ENCODE measurements around the gene PARP1.

DNA sequence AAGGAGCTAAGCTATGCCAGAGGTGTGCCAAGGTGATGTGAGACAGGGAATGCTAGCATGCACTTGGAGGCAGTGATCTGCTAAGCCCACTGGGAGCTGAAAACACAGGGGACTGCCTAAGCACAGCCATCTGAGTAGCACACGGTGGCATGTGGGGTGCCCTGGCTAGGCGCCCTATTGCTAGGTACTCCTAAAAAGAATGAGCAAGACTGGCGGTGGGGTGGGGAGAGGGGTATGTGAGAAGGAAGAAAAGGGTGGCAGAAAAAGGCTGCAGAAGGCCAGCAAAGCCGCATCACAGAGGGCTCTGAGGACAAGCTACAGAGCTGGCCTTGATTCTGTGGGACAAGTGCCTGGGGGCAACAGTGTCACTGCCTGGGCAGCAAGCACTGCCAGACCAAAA lies 23.9 kb downstream of the PARP1 start:
- TF ChIP-seq JUND (IDR thresholded peaks at IDR 0.05) (no peak), POLR2A (IDR thresholded peaks at IDR 0.05; ENCODE audit: borderline replicate concordance, extremely low read depth, insufficient read depth, insufficient read length) (no peak), EZH2phosphoT487 (IDR thresholded peaks at IDR 0.05; ENCODE audit: borderline replicate concordance) (no peak), YY1 (IDR thresholded peaks at IDR 0.05; ENCODE audit: extremely low read depth, insufficient replicate concordance, low read depth, low read length) (no peak), EZH2 (IDR thresholded peaks at IDR 0.05) (no peak), POLR2AphosphoS5 (IDR thresholded peaks at IDR 0.05; ENCODE audit: low read depth, low read length) (no peak), SIN3A (IDR thresholded peaks at IDR 0.05; ENCODE audit: low read depth) (no peak), FOSL1 (IDR thresholded peaks at IDR 0.05; ENCODE audit: low read depth) (no peak), SP1 (IDR thresholded peaks at IDR 0.05; ENCODE audit: low read depth) (no peak)
- TF ChIP-seq, protein P1, sequence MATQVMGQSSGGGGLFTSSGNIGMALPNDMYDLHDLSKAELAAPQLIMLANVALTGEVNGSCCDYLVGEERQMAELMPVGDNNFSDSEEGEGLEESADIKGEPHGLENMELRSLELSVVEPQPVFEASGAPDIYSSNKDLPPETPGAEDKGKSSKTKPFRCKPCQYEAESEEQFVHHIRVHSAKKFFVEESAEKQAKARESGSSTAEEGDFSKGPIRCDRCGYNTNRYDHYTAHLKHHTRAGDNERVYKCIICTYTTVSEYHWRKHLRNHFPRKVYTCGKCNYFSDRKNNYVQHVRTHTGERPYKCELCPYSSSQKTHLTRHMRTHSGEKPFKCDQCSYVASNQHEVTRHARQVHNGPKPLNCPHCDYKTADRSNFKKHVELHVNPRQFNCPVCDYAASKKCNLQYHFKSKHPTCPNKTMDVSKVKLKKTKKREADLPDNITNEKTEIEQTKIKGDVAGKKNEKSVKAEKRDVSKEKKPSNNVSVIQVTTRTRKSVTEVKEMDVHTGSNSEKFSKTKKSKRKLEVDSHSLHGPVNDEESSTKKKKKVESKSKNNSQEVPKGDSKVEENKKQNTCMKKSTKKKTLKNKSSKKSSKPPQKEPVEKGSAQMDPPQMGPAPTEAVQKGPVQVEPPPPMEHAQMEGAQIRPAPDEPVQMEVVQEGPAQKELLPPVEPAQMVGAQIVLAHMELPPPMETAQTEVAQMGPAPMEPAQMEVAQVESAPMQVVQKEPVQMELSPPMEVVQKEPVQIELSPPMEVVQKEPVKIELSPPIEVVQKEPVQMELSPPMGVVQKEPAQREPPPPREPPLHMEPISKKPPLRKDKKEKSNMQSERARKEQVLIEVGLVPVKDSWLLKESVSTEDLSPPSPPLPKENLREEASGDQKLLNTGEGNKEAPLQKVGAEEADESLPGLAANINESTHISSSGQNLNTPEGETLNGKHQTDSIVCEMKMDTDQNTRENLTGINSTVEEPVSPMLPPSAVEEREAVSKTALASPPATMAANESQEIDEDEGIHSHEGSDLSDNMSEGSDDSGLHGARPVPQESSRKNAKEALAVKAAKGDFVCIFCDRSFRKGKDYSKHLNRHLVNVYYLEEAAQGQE (IDR thresholded peaks at IDR 0.05; ENCODE audit: low read depth), result no peak
- TF ChIP-seq, protein P2, sequence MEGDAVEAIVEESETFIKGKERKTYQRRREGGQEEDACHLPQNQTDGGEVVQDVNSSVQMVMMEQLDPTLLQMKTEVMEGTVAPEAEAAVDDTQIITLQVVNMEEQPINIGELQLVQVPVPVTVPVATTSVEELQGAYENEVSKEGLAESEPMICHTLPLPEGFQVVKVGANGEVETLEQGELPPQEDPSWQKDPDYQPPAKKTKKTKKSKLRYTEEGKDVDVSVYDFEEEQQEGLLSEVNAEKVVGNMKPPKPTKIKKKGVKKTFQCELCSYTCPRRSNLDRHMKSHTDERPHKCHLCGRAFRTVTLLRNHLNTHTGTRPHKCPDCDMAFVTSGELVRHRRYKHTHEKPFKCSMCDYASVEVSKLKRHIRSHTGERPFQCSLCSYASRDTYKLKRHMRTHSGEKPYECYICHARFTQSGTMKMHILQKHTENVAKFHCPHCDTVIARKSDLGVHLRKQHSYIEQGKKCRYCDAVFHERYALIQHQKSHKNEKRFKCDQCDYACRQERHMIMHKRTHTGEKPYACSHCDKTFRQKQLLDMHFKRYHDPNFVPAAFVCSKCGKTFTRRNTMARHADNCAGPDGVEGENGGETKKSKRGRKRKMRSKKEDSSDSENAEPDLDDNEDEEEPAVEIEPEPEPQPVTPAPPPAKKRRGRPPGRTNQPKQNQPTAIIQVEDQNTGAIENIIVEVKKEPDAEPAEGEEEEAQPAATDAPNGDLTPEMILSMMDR (IDR thresholded peaks at IDR 0.05 in 2 of 3, conservative IDR thresholded peaks at IDR 0.05 in 1 of 3; ENCODE audit: borderline replicate concordance in 1 of 3, insufficient read depth in 1 of 3, low read depth in 2 of 3, low read length in 2 of 3), result no peak

All from HCT116 (cell line).